GM12892 (cell line): ENCODE data around the gene YPEL3.

Experiments used
- POLR2A ChIP-seq: IDR thresholded peaks from 2 replicates; pipeline ENCODE4 v1.6.1; 2011; ENCODE audit warnings: low read depth, low read length, control low read depth
- TAF1 ChIP-seq: IDR thresholded peaks from 2 replicates; pipeline ENCODE4 v1.6.1; 2011; ENCODE audit warnings: low read depth, mild to moderate bottlenecking, control low read depth, low read length, borderline replicate concordance

DNA sequence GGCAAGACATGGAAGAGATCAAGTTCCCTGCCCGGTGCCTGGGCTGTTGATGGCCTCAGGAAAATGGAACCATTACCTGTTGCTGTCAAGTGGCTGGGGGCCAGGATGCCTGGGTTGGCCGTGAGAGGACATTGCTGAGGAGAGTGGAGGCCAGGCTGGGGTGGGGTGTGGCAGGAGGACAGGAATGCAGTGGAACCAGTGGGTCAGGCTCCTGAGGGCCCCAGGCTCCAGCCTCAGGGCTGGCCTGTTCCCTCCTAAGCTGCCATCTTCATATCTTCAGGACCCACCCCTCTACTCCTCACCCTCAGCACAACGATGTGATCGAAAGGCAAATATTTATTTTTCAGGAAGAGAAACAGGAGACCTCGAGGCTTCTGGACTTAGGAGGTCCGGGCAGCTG lies 8.5 kb upstream of the YPEL3 start:
- TF ChIP-seq POLR2A (no peak), TAF1 (no peak)
